ENCODE measurements around the gene HDHD3.
"Not testable (repeated sequence)": the region's sequence is repeated elsewhere in the genome, so short reads cannot be mapped to it uniquely, and the experiment has no call there.

HDHD3 gene, protein sequence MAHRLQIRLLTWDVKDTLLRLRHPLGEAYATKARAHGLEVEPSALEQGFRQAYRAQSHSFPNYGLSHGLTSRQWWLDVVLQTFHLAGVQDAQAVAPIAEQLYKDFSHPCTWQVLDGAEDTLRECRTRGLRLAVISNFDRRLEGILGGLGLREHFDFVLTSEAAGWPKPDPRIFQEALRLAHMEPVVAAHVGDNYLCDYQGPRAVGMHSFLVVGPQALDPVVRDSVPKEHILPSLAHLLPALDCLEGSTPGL

DNA sequence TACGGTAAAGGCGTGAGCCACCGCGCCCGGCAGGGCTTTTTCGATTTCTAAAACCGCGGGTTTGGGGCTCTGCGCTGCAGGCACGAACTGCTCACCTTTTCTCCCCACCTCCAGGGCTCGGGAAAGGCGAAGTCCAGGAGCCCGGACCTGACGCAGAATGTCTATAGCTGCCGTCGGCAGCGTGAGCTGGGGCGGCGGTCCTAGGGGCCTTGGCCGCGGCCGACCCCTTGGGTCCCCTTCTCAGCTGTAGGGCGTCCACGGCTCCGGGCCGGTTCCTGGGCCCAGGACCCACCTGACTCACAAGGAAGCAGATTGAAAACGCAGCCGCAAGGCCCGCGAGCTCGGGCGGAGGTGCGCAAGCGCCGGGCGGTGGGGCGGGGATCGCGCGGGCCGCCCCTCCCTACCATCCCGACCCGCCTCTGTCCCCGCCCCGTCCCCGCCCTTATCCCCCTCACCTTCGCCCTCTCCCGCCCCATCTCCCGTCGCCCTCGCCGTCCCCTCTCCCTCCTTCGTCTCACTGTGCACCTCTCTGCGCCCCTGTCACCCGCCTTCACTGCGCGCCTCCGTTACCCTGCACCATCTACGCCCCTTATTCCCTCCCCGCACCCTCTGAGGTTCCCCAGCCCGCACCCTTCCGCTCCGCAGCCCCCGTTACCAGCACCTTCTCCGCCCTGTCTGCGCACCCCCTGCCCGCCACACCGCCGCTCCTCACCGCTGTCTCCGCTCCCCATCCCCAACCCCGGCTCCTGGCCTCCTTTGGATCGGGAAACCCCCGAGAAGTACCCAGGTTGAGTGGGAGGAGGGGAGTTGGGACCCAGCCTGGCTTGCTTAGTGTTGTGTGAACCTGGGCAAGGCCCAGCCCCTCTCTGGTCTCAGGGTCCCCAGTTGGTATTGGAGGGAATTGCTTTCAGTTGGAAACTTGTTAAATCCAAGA, at the start of gene HDHD3:
TSS of gene HDHD3 (minus strand) at position 353 of the 934 bp plus-strand sequence. CDS start 2,632 bp downstream, outside the sequence.
- peak; percentile 55 to 71 for DNase-seq

DNA sequence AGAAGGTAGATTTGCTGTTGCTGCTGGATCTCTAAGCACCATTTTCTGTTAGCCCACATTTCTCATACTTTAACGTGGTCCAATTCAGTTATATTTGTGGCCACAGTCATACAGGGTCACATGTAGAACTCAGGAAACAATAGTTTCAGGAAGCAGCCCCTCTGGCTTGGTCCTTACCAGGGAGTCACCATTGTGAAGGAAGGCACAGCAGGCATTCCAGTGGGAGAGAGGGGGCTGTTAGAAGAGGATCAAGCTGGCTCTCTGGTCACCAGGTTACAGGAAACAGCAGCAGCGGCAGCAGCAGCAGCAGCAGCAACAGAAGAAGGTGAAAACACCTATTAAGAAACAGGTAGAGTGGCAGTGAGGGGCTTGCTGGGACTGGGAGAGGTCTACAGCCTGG, 48.3 kb upstream of the HDHD3 start:
- DNase-seq, result no peak

DNA sequence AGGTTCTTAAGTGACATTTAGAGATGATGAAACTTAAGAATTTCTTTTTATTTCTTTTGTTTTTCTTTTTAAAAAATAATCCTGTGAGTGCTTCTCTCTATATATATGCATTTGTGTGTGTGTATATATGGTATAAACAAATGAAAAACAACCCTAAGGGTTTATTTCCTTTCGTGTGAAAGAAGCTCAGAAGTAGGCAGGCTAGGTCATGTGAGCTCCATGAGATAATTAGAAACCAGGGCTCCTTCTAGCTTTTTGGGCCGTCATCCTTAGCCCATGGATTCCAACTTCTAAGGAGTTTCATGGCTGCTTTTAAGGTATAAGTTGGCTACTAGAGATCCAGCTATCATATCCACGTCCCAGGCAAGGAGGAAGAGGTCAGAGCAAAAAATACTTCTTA, 44.9 kb upstream of the HDHD3 start:
- no peak for DNase-seq

DNA sequence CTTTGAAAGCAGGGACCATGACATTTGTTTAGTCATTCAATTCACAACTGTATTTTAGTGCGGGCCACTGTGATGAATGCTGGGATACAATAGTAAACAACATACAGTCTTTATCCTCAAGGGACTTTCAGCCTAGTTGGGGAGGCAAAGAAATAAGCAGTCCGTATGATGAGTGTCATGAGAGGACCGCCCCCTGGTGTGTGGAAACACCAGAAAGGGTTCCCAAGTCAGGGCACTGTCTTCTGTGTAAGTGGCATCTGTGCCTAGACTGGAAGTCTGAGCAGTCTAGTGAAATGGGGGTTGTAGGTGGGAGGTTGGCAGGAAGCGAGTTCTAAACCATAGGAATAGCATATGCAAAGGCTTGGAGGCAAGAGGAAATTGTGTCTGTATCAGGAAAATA, 40.6 kb upstream of the HDHD3 start:
- no peak for DNase-seq

DNA sequence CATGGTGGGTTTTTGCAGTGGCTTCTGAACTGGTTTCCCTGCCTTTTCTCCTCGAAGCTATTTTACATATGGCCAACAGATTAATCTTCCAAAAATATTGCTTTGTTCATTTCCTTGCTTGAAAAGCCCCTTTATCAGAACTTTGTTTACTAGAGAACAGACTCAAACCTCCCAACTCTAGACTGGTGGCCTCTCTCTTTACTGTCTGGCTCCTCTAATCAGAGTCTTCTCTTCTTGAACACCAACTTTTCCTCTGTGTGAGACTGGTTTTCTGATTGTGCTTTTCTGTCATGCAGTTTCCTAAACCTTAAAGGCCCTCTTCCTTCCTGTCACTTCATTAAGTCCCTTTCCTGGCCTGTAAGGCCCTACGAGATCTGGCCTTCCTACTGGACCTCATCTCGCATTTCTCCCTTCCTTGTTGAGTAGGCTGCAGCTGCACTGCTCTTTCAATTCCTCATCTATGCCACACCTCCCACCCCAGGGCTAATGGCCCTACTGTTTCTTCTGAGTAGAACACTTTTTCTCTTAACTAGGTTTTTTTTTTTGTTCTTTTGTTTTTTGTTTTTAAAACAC, 39.4 kb upstream of the HDHD3 start:
- no peak for DNase-seq

DNA sequence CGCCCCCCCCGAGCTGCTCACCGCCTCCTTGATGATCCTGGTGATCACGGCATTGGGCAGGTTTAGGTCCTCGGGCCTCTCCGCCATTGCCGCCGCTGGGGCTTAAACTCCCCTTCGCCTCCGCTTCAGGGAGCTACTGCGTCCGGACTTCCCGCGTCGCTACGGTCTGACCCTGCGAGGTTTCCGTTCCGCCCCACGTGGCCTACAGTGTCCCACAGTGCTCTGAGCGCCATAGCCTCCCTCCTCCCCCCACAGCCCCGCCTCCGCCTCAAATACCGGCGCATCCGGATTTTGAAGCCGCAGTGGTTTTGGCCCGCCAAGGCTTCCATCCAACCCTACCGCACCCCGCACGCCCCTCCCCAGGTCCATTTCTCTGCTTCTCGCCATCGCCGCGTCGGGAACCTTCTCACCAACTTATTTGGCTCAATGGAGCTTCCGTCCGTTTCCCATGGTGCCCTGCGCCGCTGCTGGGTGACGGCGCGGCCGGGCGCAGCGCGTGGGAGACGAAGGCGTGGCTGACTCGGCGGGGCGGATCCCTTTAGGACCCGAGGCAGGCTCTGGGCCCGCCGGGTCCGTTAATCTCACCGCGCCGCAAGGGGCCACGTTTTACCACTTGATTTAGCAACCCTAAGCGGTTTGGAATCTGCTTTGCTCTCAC, 33.5 kb upstream of the HDHD3 start, which contains the start of the genes C9orf43 and POLE3:
TSS of gene C9orf43 (plus strand) at position 541 of the 658 bp plus-strand sequence. CDS start 2,747 bp downstream, outside the sequence.
TSS of gene POLE3 (minus strand) at position 469 of the 658 bp plus-strand sequence. CDS start at position 87, 382 bp downstream.
- DNase-seq, result peak; percentile 96 to 97

DNA sequence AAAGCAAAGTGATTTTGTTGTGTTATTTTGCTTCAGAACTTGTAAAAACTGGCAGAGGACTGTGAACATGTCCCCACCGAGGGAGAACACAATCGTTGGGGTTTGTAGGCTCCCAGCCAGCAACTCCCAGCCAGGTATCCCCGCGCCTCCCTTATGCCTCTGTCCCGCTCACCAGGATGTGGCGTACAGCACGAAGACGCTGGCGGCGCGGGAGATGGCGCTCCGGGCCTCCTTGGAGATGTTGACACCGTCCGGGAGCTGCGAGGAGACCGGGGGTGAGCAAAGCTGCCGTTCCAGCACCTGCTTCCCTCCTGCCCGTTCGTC, 33.1 kb upstream of the HDHD3 start:
- DNase-seq, result no peak

DNA sequence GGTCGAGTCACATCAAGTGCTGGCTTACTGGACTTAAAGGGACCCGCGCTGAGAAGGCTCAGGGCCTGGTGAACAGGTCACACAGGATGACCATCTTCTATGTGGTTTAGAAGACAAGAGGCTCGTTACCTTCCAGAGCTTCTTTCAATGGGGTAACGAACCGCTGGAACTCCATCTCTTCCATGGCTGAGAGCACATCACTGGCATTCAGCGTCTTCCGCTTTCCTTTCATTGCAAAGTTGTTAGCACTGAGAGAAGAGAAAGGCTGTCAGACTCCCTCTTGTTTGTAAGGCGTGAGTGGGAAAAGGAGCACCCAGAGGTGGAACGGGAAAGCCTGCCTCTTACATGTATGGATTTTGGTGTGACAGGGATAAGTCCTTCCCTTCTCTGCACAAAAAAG, 32.7 kb upstream of the HDHD3 start:
- DNase-seq, result no peak

DNA sequence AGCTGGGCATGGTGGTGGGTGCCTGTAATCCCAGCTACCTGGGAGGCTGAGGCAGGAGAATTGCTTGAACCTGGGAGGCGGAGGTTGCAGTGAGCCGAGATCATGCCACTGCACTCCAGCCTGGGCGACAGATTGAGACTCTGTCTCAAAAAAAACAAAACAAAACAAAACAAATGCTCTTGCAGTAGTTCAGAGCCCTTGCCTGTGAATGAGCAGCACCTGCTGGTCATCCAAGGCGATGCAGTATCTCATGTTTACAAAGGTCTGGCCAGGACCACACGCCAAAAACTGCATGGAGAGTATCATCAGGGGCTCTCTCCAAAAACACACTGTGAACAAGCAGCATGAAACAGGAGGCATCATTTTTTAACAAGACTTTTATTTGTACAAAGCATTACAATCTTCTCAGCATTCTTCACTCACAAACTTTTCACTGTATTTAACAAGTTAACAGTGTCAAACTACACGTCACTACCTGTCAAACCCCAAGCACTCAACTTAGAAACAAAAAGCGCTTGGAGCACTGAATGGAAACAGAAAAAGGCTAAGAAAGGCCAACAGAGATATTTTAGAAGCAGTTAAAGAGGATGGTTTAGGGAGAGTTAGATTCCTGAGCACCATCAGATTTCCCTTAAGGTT, 30.2 kb upstream of the HDHD3 start:
- DNase-seq, result peak; percentile 58 to 61

DNA sequence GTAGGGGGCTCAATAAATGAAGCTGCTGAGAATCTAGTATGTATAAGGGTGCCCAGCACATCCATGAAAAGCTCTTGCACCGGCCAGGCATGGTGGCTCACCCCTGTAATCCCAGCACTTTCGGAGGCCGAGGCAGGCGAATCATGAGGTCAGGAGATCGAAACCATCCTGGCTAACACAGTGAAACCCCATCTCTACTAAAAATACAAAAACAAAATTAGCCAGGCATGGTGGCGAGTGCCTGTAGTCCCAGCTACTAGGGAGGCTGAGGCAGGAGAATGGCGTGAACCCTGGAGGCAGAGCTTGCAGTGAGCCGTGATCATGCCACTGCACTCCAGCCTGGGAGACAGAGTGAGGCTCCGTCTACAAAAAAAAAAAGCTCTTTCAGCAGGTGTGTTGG, 29.6 kb upstream of the HDHD3 start:
- not testable (repeated sequence) for DNase-seq

DNA sequence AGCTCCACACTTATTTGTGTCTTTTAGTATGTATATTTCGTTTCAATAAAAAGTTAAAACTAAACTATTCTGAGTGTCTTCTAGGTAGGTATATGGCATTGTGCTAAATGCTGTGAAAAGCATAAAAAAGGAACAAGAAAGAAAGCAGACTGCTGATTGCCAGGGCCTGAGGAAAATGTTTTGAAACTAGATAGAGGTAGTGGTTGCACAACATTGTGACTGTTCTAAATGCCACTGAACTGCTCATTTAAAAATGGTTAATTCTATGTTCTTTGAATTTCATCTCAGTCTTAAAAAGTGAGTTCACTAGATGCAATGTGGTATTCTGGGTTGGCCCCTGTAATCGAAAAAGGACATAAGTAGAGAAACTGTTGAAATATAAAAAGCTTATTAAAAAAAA, 26.9 kb upstream of the HDHD3 start:
- DNase-seq, result no peak

DNA sequence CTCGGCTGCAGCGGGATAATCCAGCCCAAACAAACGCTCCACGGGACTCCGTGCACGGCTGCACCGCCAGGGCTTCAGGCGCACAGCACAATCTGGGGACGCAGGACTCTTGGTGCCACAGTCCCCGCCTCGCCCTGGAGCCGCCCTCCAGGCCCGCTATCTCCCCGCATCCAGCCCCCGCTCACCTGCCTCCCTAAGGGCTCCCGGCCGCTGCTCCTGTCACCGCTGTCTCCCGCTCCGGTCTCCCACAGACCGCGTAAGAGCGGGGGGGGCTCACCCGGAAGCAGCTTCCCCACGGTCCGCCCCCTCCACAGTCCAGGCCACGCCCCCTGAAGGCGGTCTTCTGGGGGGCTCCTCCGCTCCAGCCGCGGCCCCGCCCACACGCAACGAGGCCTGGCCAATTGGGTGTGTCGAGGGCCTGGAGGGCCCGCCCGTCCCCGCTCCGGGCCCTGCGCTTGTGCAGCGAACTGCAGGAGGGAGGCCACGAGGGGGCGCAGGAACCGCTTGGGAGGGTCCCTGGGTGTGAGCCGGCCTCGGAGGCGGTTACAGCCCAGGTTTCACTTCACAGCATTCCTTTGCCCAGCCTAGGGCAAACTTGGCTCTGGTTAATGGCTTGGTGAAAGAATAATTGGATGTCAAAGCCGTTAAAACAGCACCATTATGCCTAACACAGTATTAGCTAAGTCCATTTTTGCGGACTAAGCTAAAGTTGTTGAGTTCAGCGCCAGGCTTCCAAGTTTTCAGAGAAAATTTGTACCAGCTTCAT, 24.4 kb upstream of the HDHD3 start, which contains the start of gene ALAD:
TSS of gene ALAD (minus strand) at position 258 of the 766 bp plus-strand sequence. CDS start 7,725 bp downstream, outside the sequence.
- peak; percentile 96 to 97 for DNase-seq

DNA sequence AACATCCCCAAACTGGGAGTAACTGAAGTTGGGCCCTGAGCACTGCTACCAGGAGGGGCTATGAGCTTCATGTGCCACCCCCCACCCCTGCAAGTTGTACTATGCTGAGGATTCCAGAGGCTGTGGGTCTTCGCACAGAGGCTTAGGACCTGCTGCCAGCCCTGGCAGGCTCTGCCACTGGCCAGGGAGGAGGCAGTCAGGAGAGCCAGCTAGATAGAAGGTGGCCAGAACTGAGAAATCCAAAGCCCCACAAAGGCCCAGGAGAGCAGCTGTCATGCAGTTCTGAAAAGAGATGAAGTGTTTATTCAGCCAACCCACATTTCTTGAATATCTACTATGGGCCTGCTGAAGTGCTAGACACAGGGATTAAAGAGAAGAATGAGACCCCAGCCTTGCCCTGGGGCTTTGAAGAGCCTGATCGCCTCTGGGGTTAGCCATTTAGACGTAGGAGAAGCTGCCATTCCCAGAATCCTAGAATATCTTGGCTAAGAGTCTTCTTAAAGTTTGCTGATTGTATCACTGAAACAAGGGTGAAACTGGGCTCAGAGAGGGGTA, 22.9 kb upstream of the HDHD3 start:
- DNase-seq, result no peak

DNA sequence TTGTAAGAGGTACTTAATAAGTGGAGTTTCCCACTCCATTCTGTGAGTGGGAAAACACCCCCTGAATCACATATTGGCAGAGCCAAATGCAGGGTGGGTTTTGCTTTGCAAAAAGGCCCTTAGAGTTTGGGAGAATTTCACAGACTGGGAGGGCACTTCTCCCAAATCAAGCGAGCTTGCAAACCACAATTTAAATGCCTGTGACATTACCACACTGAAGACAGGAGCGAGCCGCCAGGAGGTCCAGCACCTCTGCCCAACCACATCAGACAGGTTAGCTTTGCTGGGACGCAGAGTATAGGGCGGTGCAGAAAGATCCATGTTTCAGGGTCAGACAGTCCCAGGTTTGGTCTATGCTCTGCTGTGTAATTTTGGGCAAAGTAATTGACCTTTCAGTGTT, 22.0 kb upstream of the HDHD3 start:
- DNase-seq, result no peak

DNA sequence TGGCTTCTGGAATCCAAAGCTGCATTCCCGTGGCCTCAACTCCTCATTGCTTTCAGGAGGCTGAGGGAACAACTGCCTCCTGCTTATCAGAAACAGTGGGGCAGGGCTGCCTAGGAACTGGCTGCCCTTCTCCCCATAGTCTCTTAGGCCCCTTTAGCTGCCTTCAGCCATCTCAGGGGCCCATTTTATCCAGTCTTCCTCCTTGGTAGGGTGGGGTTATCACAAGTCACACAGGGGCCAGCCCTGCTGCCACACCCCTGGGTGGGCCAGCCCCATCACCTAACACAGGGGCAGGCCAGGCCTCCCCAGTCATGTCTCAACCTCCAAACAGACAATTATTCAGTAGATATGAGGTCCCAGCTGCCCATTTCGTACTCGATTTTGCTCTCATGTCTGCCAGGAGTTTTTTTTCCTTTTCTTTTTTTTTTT, 20.4 kb upstream of the HDHD3 start:
- DNase-seq, result no peak

DNA sequence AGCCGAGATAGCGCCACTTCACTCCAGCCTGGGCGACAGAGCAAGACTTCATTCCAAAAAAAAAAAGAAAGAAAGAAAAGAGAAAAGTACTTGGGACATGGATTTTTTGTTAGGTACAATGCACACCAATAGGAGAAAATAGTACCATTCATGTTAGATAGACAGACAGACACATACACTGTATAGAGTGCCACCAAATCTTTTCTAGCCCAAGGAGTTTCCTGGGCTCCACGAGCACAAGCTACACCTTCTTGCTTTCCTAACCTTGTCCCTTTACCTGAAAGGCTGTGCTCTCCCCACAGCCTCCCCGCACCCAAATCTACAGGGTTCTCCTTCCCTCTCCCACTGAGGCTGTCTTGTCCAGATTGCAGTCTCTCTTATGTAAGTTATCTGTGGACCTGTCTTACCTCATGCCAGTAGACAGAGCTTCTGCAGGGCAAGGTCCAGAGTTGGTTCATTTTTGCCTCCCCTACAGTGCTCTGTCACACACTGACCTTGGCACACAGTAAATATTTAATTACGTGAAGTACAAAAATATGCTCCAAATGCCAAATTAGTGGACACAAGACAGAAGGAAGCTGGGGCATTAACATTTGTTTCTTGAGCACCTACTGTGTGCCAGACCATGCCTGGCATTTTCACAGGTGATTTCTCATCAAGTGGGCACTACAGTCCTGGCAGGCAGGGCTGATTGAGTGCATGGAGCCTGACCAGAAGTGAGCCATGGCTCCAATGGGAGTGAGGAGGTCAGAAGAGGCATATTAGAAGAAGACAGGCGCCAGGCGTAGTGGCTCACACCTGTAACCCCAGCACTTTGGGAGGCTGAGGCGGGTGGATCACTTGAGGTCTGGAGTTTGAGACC, 18.4 kb upstream of the HDHD3 start:
- DNase-seq, result no peak

DNA sequence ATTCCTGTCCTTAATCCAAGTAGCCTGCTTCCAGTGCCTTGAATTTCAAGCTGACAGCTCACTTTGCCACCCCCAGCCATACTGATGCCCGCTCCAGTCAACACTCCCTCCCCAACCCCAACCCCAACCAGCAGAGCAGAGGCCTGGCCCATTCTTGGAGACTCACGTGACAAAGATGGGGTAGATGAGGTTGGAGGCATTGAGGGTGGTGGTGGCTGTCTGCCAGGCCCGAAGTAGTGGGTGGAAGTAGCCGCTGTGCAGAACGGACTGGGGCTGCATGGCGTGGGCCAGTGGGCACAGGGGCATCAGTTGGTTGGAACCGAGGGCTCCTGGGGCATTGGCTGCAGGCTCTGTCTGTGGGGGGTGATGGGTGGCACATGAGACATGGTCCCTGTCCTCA, 16.5 kb upstream of the HDHD3 start:
- no peak for DNase-seq

DNA sequence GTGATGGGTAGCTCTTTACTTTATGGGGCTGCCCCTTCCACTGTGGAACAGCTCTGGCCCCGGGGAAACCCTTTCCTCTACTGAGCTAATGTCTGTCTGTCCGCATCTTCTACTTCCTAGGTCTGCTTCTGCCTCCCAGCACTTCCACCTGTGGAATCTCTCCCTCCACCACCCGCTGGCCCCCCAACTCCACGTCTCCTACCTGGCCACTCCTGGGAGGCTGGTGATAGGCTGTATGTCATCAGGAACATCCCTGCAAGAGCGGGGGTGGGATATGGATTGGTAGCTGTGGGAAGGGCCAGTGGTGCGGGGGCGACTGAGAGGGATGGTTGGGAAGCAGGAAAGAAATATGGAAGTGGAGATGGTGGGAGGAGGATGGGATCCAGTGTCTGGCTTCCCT, 15.1 kb upstream of the HDHD3 start:
- DNase-seq, result no peak

DNA sequence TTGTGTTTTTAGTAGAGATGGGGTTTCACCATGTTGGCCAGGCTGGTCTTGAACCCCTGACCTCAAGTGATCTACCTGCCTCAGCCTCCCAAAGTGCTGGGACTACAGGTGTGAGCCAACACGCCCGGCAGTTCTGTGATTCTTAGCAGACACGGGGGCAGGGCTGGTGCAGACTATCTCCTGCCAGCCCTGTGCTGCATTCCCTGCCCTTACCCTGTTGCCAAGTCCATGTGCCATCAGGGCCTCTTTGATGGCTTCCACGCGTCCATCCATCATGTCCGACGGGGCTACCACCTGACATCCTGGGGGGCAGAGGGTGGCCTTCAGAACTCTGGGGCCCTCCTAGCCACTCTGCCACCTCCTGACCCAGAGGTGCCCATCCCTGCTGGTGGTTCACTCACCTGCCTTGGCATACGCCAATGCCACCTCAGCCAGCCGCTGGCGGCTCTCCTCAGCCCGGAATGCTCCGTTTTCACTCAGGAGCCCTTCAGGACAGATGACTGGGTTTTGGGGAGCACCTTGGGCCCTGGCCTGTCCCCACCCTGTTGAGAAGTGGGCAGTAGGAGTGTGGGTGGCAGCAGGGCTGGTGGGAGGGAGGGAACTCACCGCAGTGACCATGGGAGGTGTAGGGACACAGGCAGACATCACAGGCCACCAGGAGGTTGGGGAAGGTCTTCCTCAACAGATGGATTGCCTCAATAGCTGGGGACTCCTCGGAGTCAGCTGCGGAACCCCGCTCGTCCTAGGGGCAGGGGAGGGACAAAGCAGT, 13.6 kb upstream of the HDHD3 start:
- DNase-seq, result no peak

DNA sequence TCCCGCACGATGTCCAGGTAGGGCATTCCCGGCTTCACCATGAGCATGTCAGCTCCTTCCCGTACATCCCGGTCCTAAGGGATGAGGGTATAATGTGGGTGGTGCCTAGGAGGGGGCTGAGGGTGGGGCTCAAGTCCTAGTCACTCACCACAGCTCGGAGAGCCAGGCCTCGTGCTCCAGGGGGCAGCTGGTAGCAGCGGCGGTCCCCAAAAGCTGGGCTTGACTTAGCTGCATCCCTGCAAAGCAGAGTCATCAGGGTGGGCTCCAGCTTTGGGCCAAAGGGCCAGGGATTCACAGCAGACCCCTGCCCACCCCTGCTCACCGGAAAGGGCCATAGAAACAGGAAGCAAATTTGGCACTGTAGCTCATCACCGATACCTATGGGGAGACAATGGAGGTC, 12.7 kb upstream of the HDHD3 start:
- no peak for DNase-seq
